CD4-positive, alpha-beta memory T cell (primary cell): ENCODE data around the gene BLTP2. TPM values are rescaled to one million over a fixed set of nuclear protein-coding genes. Genes with fewer than 3 reads are reported as not detected.
A peak's percentile ranks its signal among the peaks of the same experiment; 100 is the strongest.

ENCODE experiments used
- CTCF ChIA-PET: fragments of 350-600 bp; sonication (Branson Sonifier 250); formaldehyde crosslinking; loops from one replicate; lab custom pipeline; 2021; ENCODE audit warnings: inconsistent platforms; ENCODE audit not compliant: partially characterized antibody; lab: Charles Lee
- POLR2A ChIA-PET: fragments of 350-600 bp; sonication (Branson Sonifier 250); formaldehyde crosslinking; loops from one replicate; lab custom pipeline; 2021; ENCODE audit not compliant: partially characterized antibody; lab: Charles Lee
- DNase-seq, 5 donors: peaks; one replicate each; pipeline versions ENCODE4 v3.0.0 to v3.0.0-alpha.2; 2020 to 2022; ENCODE audit warnings: mixed read lengths in 1 of 5
- H3K27ac ChIP-seq: one replicate; pipeline ENCODE4 v1.7.0; 2013; ENCODE audit warnings: low read depth, low read length
- H3K27me3 ChIP-seq: 2 replicates; pipeline ENCODE4 v1.7.0; 2013; ENCODE audit warnings: mild to moderate bottlenecking, low read length, moderate library complexity; ENCODE audit not compliant: insufficient read depth
- H3K36me3 ChIP-seq: 2 replicates; pipeline ENCODE4 v1.7.0; 2013; ENCODE audit warnings: mild to moderate bottlenecking, low read length, moderate library complexity; ENCODE audit not compliant: insufficient read depth
- H3K4me1 ChIP-seq: 2 replicates; pipeline ENCODE4 v1.7.0; 2013; ENCODE audit warnings: mild to moderate bottlenecking, low read length, moderate library complexity; ENCODE audit not compliant: insufficient read depth
- H3K4me3 ChIP-seq, 2 donors: one replicate each; pipeline ENCODE4 v1.7.0; 2013; ENCODE audit warnings: low read length in 2 of 2, mild to moderate bottlenecking in 1 of 2
- H3K9me3 ChIP-seq, 2 donors: one replicate each; pipeline ENCODE4 v1.7.0; 2013; ENCODE audit warnings: low read length in 2 of 2, control low read depth in 1 of 2; ENCODE audit not compliant: control insufficient read depth in 1 of 2
- H3K27ac Mint-ChIP-seq, 7 donors: one replicate each; pipeline ENCODE4 v1.8.0; 2020 to 2021; ENCODE audit warnings: mixed read lengths in 7 of 7, mild to moderate bottlenecking in 6 of 7, inconsistent platforms in 3 of 7, moderate library complexity in 3 of 7
- H3K27me3 Mint-ChIP-seq, 2 donors: one replicate each; pipeline ENCODE4 v1.8.0; 2020 to 2021; ENCODE audit warnings: mixed read lengths in 2 of 2
- H3K36me3 Mint-ChIP-seq, 2 donors: one replicate each; pipeline ENCODE4 v1.8.0; 2020 to 2021; ENCODE audit warnings: mixed read lengths in 2 of 2, inconsistent platforms in 1 of 2, mild to moderate bottlenecking in 1 of 2
- H3K4me1 Mint-ChIP-seq, 4 donors: one replicate each; pipeline ENCODE4 v1.8.0; 2020 to 2021; ENCODE audit warnings: mixed read lengths in 4 of 4, mild to moderate bottlenecking in 1 of 4
- H3K4me3 Mint-ChIP-seq, 8 donors: one replicate each; pipeline ENCODE4 v1.8.0; 2020 to 2021; ENCODE audit warnings: mixed read lengths in 8 of 8, mild to moderate bottlenecking in 7 of 8, moderate library complexity in 6 of 8, inconsistent platforms in 3 of 8
- H3K9me3 Mint-ChIP-seq, 8 donors: one replicate each; pipeline ENCODE4 v1.8.0; 2020 to 2021; ENCODE audit warnings: mixed read lengths in 8 of 8, mild to moderate bottlenecking in 5 of 8, inconsistent platforms in 3 of 8, moderate library complexity in 1 of 8
- intact Hi-C: fragments of 100-400 bp; cut with micrococcal nuclease; formaldehyde crosslinking; loops from one replicate; pipeline ENCODE4 v1.15.1; 2023
- polyA plus RNA-seq, 2 donors: library from polyadenylated mRNA; unstranded; fragments of 300-500 nt; fragmentation: Illumina TruSeq; gene quantifications; one replicate each; pipeline ENCODE4 v1.2.3, GENCODE V29; 2021
- total RNA-seq, 2 experiments: library from RNA; stranded (reverse); gene quantifications; one replicate each; pipeline ENCODE4 v1.2.3, GENCODE V29; 2021

The BLTP2 gene
- total and polyA plus RNA-seq, 4 experiments from 2014 or later = 23.5 to 149 (median 90.8) TPM

DNA sequence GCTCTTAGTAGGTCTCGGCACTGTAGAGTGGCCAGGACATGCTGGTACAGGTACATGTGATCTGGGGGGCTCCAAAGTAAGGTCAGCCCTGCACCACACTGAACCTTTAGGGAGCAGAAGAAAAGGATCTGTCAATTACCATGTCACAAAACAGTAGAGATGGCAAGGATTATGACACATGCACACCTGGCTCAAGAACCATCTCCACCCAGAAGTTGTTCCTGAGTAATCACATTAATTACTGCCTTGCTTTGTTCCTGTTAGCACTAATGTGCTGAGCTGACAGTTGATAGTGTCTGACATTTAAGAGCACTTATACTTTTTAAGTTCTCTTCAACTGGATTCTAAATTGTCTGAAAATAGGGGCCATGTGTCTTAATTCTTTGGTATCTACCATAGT is 9.5 kb downstream of the BLTP2 start:
- Mint-ChIP-seq H3K36me3 (peaks cover 90 to 93% of the 10 kb centered on the region in 2 donors), H3K9me3 (no peaks in the 10 kb centered on the region), H3K27me3 (no peaks in the 10 kb centered on the region), H3K4me1 (peaks cover 21 to 33% (median 25%) of the 10 kb centered on the region in 4 donors), H3K27ac (no peak overlapping the region), H3K4me3 (no peak overlapping the region)
- ChIA-PET POLR2A (interaction anchor here (2.1 kb wide), 1 partner anchor 9 kb away, joined by 7 read pairs; the partner anchor contains the start of gene BLTP2), CTCF (interaction anchor here (1.6 kb wide), 1 partner anchor 17 kb away, joined by 5 read pairs; no protein-coding TSS in a partner anchor)
- DNase-seq = no peak
- H3K36me3 ChIP-seq = peaks cover 95% of the 10 kb centered on the region
- no peaks in the 10 kb centered on the region for H3K9me3 ChIP-seq
- no peaks in the 10 kb centered on the region for H3K4me1 ChIP-seq
- H3K4me3 ChIP-seq = no peak overlapping the region
- no peaks in the 10 kb centered on the region for H3K27me3 ChIP-seq
- H3K27ac ChIP-seq = no peak overlapping the region
- intact Hi-C loops = no loop called here

DNA sequence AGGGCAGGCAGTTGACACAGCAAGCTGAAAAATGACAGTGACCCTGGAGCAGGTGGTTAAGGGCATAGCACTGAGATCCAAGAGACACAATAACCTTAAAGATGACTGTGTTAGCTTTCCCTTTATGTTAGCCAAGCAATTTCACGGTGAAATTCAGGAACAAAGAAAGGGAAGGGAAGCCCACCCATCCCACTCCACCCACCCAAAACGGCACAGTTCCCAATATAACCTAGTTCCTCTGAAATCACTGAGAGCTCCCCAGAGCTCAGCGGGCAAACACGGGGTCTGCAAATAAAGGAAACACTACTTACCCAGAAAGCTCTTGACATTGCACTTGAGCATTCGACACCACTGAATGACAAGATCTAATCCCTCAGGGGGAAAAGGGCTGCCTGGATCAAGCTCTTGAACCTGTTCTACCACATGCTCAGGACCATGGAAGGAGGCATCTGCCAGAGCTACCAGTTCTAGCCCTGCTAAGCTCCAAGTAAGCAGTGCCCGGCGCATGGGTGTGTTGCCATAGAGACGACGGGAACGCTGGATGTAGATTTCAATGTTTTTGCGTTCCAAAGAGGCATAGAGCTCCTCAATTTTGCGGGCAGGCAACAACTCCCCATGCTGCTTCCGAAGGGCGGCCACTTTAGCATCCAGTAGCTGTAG is 10.6 kb downstream of the BLTP2 start:
- no peak for DNase-seq
- CTCF ChIA-PET = interaction anchor here (1.0 to 1.6 kb wide), 3 partner anchors 13 to 22 kb away, joined by 4 to 5 read pairs (median 5); no protein-coding TSS in a partner anchor
- POLR2A ChIA-PET = interaction anchor here (1.2 to 2.1 kb wide), 2 partner anchors 10 to 27 kb away, joined by 3 to 7 read pairs; partner anchors contain the start of genes BLTP2, SDF2 and SUPT6H

DNA sequence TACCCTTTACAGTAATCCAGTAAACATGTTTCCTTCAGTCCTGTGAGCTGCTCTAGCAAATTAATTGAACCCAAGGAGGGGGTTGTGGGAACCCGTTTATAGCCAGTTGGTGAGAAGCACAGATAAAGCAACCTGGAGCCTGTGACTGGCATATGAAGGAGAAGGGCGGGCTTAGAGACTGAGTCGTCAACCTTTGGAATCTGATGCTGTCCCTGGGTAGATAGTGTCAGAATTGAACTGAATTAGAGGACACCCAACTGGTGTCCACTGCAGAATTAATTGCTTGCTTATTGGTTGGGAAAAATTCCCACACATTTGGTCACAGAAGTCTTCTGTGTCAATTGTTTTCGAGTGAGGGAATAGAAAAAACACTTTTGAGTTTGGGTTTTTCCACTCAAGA is 18.1 kb downstream of the BLTP2 start:
- no peaks in the 10 kb centered on the region for H3K27me3 ChIP-seq
- H3K27ac ChIP-seq = no peak overlapping the region
- intact Hi-C loops = no loop called here
- POLR2A ChIA-PET = interaction anchor here (0.6 to 1.2 kb wide), 2 partner anchors 18 to 20 kb away, joined by 3 read pairs; partner anchors contain the start of gene BLTP2
- H3K4me1 ChIP-seq = no peaks in the 10 kb centered on the region
- no peak overlapping the region for H3K4me3 ChIP-seq
- Mint-ChIP-seq H3K36me3 (peaks cover 46 to 69% of the 10 kb centered on the region in 2 donors), H3K9me3 (no peaks in the 10 kb centered on the region), H3K4me1 (peaks cover 0 to 5% (median 3%) of the 10 kb centered on the region in 4 donors), H3K27me3 (no peaks in the 10 kb centered on the region), H3K4me3 (no peak overlapping the region), H3K27ac (no peak overlapping the region)
- peaks cover 55% of the 10 kb centered on the region for H3K36me3 ChIP-seq
- CTCF ChIA-PET = no interaction called here
- no peak for DNase-seq
- no peaks in the 10 kb centered on the region for H3K9me3 ChIP-seq

More for the DNA sequence above, 10.6 kb downstream of the BLTP2 start:
- H3K36me3 ChIP-seq = peaks cover 87% of the 10 kb centered on the region
- H3K27ac Mint-ChIP-seq = no peak overlapping the region
- H3K4me3 Mint-ChIP-seq = no peak overlapping the region
- H3K36me3 Mint-ChIP-seq = peaks cover 82 to 85% of the 10 kb centered on the region in 2 donors
- peaks cover 17 to 32% (median 23%) of the 10 kb centered on the region in 4 donors for H3K4me1 Mint-ChIP-seq
- intact Hi-C loops = no loop called here
- H3K9me3 ChIP-seq = no peaks in the 10 kb centered on the region
- H3K4me3 ChIP-seq = no peak overlapping the region
- H3K27me3 Mint-ChIP-seq = no peaks in the 10 kb centered on the region
- no peaks in the 10 kb centered on the region for H3K27me3 ChIP-seq
- H3K9me3 Mint-ChIP-seq = no peaks in the 10 kb centered on the region
- H3K27ac ChIP-seq = no peak overlapping the region
- no peaks in the 10 kb centered on the region for H3K4me1 ChIP-seq

DNA sequence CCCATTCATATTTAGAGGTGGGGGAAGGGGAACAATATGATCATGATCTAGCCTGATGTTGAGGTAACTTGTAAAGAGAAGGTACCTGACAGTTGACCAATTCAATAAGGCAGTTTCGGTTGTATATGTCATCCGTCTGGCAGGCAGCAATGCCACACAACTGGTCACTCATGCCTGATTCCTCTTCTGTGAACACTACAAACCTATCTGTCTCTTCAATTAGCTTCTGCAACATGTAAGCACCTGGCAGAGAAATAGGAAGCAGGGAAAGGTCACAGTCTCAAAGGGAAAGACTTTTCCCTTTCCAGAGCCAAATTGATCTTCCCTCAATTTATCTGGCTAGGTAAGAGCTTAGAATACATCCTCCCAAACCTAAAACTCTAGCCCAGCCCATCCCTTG is 20.8 kb downstream of the BLTP2 start:
- ChIA-PET CTCF (interaction anchor here (0.7 to 1.0 kb wide), 2 partner anchors 12 to 13 kb away, joined by 3 read pairs; no protein-coding TSS in a partner anchor), POLR2A (no interaction called here)
- Histone ChIP-seq H3K4me1 (no peaks in the 10 kb centered on the region), H3K36me3 (peaks cover 67% of the 10 kb centered on the region), H3K27me3 (no peaks in the 10 kb centered on the region), H3K9me3 (no peaks in the 10 kb centered on the region), H3K4me3 (no peak overlapping the region), H3K27ac (no peak overlapping the region)
- no peak for DNase-seq
- Mint-ChIP-seq H3K4me3 (no peak overlapping the region), H3K27me3 (no peaks in the 10 kb centered on the region), H3K36me3 (peaks cover 60 to 82% of the 10 kb centered on the region in 2 donors), H3K9me3 (no peaks in the 10 kb centered on the region), H3K4me1 (peaks cover 0 to 5% (median 3%) of the 10 kb centered on the region in 4 donors), H3K27ac (no peak overlapping the region)
- intact Hi-C loops = no loop called here

DNA sequence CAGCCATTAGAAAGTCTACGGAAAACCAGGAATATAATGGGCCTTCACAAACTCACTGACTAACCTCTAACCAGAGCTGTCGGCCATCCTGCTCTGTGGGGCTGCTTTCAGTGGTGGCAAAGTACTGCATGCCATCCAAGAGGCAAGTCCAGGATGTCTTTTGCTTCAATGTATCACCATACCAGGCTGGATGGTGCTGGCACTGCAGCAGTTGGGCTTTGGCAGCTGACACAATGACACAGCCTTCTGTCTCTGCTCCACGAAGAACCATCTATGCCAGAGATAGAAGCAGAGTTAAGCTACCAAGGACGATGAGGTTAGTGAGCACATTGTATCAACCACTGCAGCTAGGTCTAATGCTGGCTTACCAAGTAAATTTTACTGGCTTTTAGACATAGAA is 21.3 kb downstream of the BLTP2 start:
- no peak overlapping the region for H3K4me3 Mint-ChIP-seq
- H3K27me3 ChIP-seq = no peaks in the 10 kb centered on the region
- peaks cover 71% of the 10 kb centered on the region for H3K36me3 ChIP-seq
- no peaks in the 10 kb centered on the region for H3K27me3 Mint-ChIP-seq
- POLR2A ChIA-PET = interaction anchor here (0.6 to 1.1 kb wide), 2 partner anchors 23 to 52 kb away, joined by 3 read pairs; partner anchors contain the start of gene PIGS
- H3K27ac ChIP-seq = no peak overlapping the region
- DNase-seq = no peak
- H3K9me3 ChIP-seq = no peaks in the 10 kb centered on the region
- H3K4me1 ChIP-seq = no peaks in the 10 kb centered on the region
- H3K4me1 Mint-ChIP-seq = peaks cover 0 to 5% (median 3%) of the 10 kb centered on the region in 4 donors
- no peak overlapping the region for H3K27ac Mint-ChIP-seq
- CTCF ChIA-PET = interaction anchor here (0.7 to 2.3 kb wide), 5 partner anchors 9 to 23 kb away, joined by 3 to 8 read pairs (median 5); no protein-coding TSS in a partner anchor
- no peak overlapping the region for H3K4me3 ChIP-seq
- H3K9me3 Mint-ChIP-seq = no peaks in the 10 kb centered on the region
- peaks cover 63 to 86% of the 10 kb centered on the region in 2 donors for H3K36me3 Mint-ChIP-seq
- intact Hi-C loops = no loop called here

DNA sequence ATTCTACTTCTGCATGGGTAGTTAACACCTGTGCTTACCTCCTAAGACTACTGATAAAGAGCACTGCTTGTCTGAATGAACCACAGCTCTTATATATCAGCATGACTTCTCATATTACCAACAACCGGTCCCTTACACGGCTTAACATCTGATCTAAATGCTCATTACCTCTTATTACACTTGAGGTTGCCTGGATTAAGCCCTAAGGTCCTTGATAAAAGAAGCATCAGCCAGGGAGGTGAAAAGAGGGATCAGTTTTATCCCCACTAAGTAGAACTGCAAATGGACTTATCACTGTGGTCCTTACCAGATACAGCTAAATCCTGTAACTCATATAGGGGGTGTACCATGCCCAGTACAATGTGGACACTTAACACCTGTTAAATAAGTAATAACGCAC is 22.8 kb downstream of the BLTP2 start:
- Mint-ChIP-seq H3K36me3 (peaks cover 64 to 87% of the 10 kb centered on the region in 2 donors), H3K9me3 (no peaks in the 10 kb centered on the region), H3K4me1 (peaks cover 0 to 4% (median 2%) of the 10 kb centered on the region in 4 donors), H3K27me3 (no peaks in the 10 kb centered on the region), H3K27ac (no peak overlapping the region), H3K4me3 (no peak overlapping the region)
- POLR2A ChIA-PET = no interaction called here
- H3K4me1 ChIP-seq = no peaks in the 10 kb centered on the region
- CTCF ChIA-PET = interaction anchor here (1.0 to 2.3 kb wide), 5 partner anchors 9 to 105 kb away, joined by 3 to 8 read pairs (median 5); no protein-coding TSS in a partner anchor
- intact Hi-C loops = no loop called here
- peaks cover 79% of the 10 kb centered on the region for H3K36me3 ChIP-seq
- no peak overlapping the region for H3K27ac ChIP-seq
- no peaks in the 10 kb centered on the region for H3K27me3 ChIP-seq
- no peaks in the 10 kb centered on the region for H3K9me3 ChIP-seq
- no peak overlapping the region for H3K4me3 ChIP-seq
- DNase-seq = no peak

DNA sequence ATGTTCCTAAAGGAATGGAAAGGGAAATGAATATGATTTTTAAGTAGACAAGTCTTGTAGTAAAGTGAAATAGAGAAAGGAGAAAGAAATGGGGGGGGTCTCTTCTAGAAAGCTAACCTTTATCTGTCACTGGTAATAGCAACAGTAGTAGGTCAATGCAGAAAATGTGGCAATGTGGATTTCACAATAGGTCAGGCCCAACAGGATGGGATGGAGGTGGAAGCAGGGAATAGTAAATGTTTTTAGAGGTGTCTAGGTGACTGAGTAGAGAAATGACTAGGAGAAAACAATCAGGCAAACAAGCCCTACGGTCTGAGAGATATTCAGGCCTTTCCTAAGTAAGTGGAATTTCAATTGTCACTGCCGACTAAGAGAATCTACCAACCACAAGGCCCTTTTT is 24.9 kb downstream of the BLTP2 start:
- ChIA-PET CTCF (no interaction called here), POLR2A (no interaction called here)
- Histone ChIP-seq H3K4me3 (no peak overlapping the region), H3K4me1 (no peaks in the 10 kb centered on the region), H3K27ac (no peak overlapping the region), H3K36me3 (peaks cover 90% of the 10 kb centered on the region), H3K9me3 (no peaks in the 10 kb centered on the region), H3K27me3 (no peaks in the 10 kb centered on the region)
- Mint-ChIP-seq H3K36me3 (peaks cover 72 to 94% of the 10 kb centered on the region in 2 donors), H3K4me3 (no peak overlapping the region), H3K27me3 (no peaks in the 10 kb centered on the region), H3K27ac (peak overlapping the region in 3 of 7 donors; percentile 17 to 48 (median 24)), H3K4me1 (peaks cover 0 to 1% (median 0%) of the 10 kb centered on the region in 4 donors), H3K9me3 (no peaks in the 10 kb centered on the region)
- intact Hi-C loops = no loop called here
- DNase-seq = no peak
